Stimulated activated naive B cell treated with anti-CD40 and anti-IgM and Interleukin-4, amounts not matched to agents 10 μg/mL and 1 μg/mL and 100 μg/mL, for 72 hours (primary cell): ENCODE data around the gene DHX8.
A peak's percentile ranks its signal among the peaks of the same experiment; 100 is the strongest.
"Not testable (repeated sequence)": the region's sequence is repeated elsewhere in the genome, so short reads cannot be mapped to it uniquely, and the experiment has no call there.

Experiments used
- ATAC-seq, 2 donors: fragments of 150-1000 bp; cut with Tn5 transposase; replicated peaks; 2 replicates each; pipeline ENCODE4 v1.10.0; 2021; ENCODE audit warnings: moderate library complexity in 1 of 2
- DNase-seq: peaks from one replicate; pipeline ENCODE4 v3.0.0; 2021
- H3K27ac Mint-ChIP-seq: one replicate; pipeline ENCODE4 v1.8.0; 2022; ENCODE audit warnings: mild to moderate bottlenecking, mixed read lengths
- H3K27me3 Mint-ChIP-seq, 2 donors: one replicate each; pipeline ENCODE4 v1.8.0; 2022; ENCODE audit warnings: mixed read lengths in 2 of 2
- H3K36me3 Mint-ChIP-seq, 2 donors: one replicate each; pipeline ENCODE4 v1.8.0; 2022; ENCODE audit warnings: mixed read lengths in 2 of 2, mild to moderate bottlenecking in 1 of 2
- H3K4me1 Mint-ChIP-seq, 2 donors: one replicate each; pipeline ENCODE4 v1.8.0; 2022; ENCODE audit warnings: mixed read lengths in 2 of 2, mild to moderate bottlenecking in 1 of 2
- H3K4me3 Mint-ChIP-seq, 2 donors: one replicate each; pipeline ENCODE4 v1.8.0; 2022; ENCODE audit warnings: mild to moderate bottlenecking in 2 of 2, mixed read lengths in 2 of 2, moderate library complexity in 1 of 2
- H3K9me3 Mint-ChIP-seq, 2 donors: one replicate each; pipeline ENCODE4 v1.8.0; 2022; ENCODE audit warnings: mixed read lengths in 2 of 2, mild to moderate bottlenecking in 1 of 2

Gene DHX8

GRCh38 chr17:43483674-43484551 is at the start of gene DHX8:
DHX8 (plus strand) TSS chr17:43483975; CDS start chr17:43484038, 63 bp downstream.
- DNase-seq (peak; percentile 96), ATAC-seq (peak; percentile 97 to 98)
- Mint-ChIP-seq H3K4me1 (peaks cover 12 to 16% of the 10 kb centered on the region in 2 donors), H3K27me3 (no peaks in the 10 kb centered on the region), H3K27ac (peak within 1 kb of the TSS; percentile 100), H3K4me3 (peak within 1 kb of the TSS; percentile 94 to 100), H3K9me3 (no peaks in the 10 kb centered on the region), H3K36me3 (peaks cover 2 to 8% of the 10 kb centered on the region in 2 donors)

- Mint-ChIP-seq H3K36me3 (no peaks in the 10 kb centered on the region), H3K4me3 (no peak overlapping the region), H3K4me1 (peaks cover 0 to 1% of the 10 kb centered on the region in 2 donors), H3K27me3 (peaks cover 29 to 42% of the 10 kb centered on the region in 2 donors), H3K27ac (no peak overlapping the region), H3K9me3 (no peaks in the 10 kb centered on the region)
- ATAC-seq (no peak), DNase-seq (no peak)
These were observed 48.9 kb upstream of the DHX8 start for GRCh38 chr17:43434902-43435319.

- H3K4me3 Mint-ChIP-seq = no peak overlapping the region
These were observed 46.0 kb upstream of the DHX8 start for GRCh38 chr17:43437756-43438155.

GRCh38 chr17:43438626-43439025 is 45.1 kb upstream of the DHX8 start:
- ATAC-seq (no peak), DNase-seq (no peak)
- Mint-ChIP-seq H3K27me3 (peaks cover 14 to 32% of the 10 kb centered on the region in 2 donors), H3K27ac (no peak overlapping the region), H3K4me1 (no peaks in the 10 kb centered on the region), H3K9me3 (no peaks in the 10 kb centered on the region), H3K4me3 (no peak overlapping the region), H3K36me3 (no peaks in the 10 kb centered on the region)

More at GRCh38 chr17:43437756-43438155, 46.0 kb upstream of the DHX8 start:
- Mint-ChIP-seq H3K27ac (no peak overlapping the region), H3K27me3 (peaks cover 18 to 33% of the 10 kb centered on the region in 2 donors), H3K9me3 (no peaks in the 10 kb centered on the region), H3K36me3 (no peaks in the 10 kb centered on the region), H3K4me1 (no peaks in the 10 kb centered on the region)
- DNase-seq (no peak), ATAC-seq (no peak)

- H3K27me3 Mint-ChIP-seq = peaks cover 14 to 32% of the 10 kb centered on the region in 2 donors
- no peak overlapping the region for H3K27ac Mint-ChIP-seq
- no peak for ATAC-seq
- H3K4me1 Mint-ChIP-seq = no peaks in the 10 kb centered on the region
- H3K9me3 Mint-ChIP-seq = no peaks in the 10 kb centered on the region
- no peak overlapping the region for H3K4me3 Mint-ChIP-seq
- DNase-seq = no peak
- H3K36me3 Mint-ChIP-seq = no peaks in the 10 kb centered on the region
These were observed 44.7 kb upstream of the DHX8 start for GRCh38 chr17:43439041-43439440.

- no peak overlapping the region for H3K27ac Mint-ChIP-seq
- H3K27me3 Mint-ChIP-seq = peaks cover 10 to 17% of the 10 kb centered on the region in 2 donors
- H3K4me1 Mint-ChIP-seq = no peaks in the 10 kb centered on the region
- no peak overlapping the region for H3K4me3 Mint-ChIP-seq
- no peaks in the 10 kb centered on the region for H3K36me3 Mint-ChIP-seq
- no peaks in the 10 kb centered on the region for H3K9me3 Mint-ChIP-seq
- no peak for ATAC-seq
- DNase-seq = no peak
These were observed 41.1 kb upstream of the DHX8 start for GRCh38 chr17:43442711-43443110.

- Mint-ChIP-seq H3K4me1 (no peaks in the 10 kb centered on the region), H3K27ac (no peak overlapping the region)
These were observed 40.4 kb upstream of the DHX8 start for GRCh38 chr17:43443381-43443780.

GRCh38 chr17:43444223-43445008 is 39.4 kb upstream of the DHX8 start:
- DNase-seq (no peak), ATAC-seq (no peak)
- Mint-ChIP-seq H3K4me3 (no peak overlapping the region), H3K9me3 (no peaks in the 10 kb centered on the region), H3K27ac (no peak overlapping the region), H3K36me3 (no peaks in the 10 kb centered on the region), H3K27me3 (peaks cover 12 to 14% of the 10 kb centered on the region in 2 donors), H3K4me1 (no peaks in the 10 kb centered on the region)

More at GRCh38 chr17:43443381-43443780, 40.4 kb upstream of the DHX8 start:
- H3K36me3 Mint-ChIP-seq = no peaks in the 10 kb centered on the region
- ATAC-seq (no peak), DNase-seq (no peak)
- no peaks in the 10 kb centered on the region for H3K9me3 Mint-ChIP-seq
- H3K27me3 Mint-ChIP-seq = peaks cover 10 to 17% of the 10 kb centered on the region in 2 donors
- no peak overlapping the region for H3K4me3 Mint-ChIP-seq

- Mint-ChIP-seq H3K27me3 (peaks cover 12 to 14% of the 10 kb centered on the region in 2 donors), H3K9me3 (no peaks in the 10 kb centered on the region), H3K27ac (no peak overlapping the region), H3K4me1 (no peaks in the 10 kb centered on the region), H3K36me3 (no peaks in the 10 kb centered on the region), H3K4me3 (no peak overlapping the region)
- no peak for ATAC-seq
- no peak for DNase-seq
These were observed 38.7 kb upstream of the DHX8 start for GRCh38 chr17:43445009-43445589.

- DNase-seq = no peak
- Mint-ChIP-seq H3K4me3 (no peak overlapping the region), H3K4me1 (no peaks in the 10 kb centered on the region), H3K27me3 (peaks cover 12 to 14% of the 10 kb centered on the region in 2 donors), H3K9me3 (no peaks in the 10 kb centered on the region), H3K36me3 (no peaks in the 10 kb centered on the region), H3K27ac (no peak overlapping the region)
- no peak for ATAC-seq
These were observed 37.0 kb upstream of the DHX8 start for GRCh38 chr17:43446773-43447172.

GRCh38 chr17:43448720-43449469 is 34.9 kb upstream of the DHX8 start:
- H3K36me3 Mint-ChIP-seq = no peaks in the 10 kb centered on the region
- H3K27me3 Mint-ChIP-seq = peaks cover 8 to 20% of the 10 kb centered on the region in 2 donors
- H3K4me3 Mint-ChIP-seq = no peak overlapping the region
- H3K9me3 Mint-ChIP-seq = no peaks in the 10 kb centered on the region
- DNase-seq = no peak
- H3K27ac Mint-ChIP-seq = no peak overlapping the region
- ATAC-seq = no peak
- H3K4me1 Mint-ChIP-seq = no peaks in the 10 kb centered on the region

GRCh38 chr17:43449470-43450248 is 34.1 kb upstream of the DHX8 start:
- Mint-ChIP-seq H3K9me3 (no peaks in the 10 kb centered on the region), H3K4me1 (no peaks in the 10 kb centered on the region), H3K27me3 (peaks cover 3 to 17% of the 10 kb centered on the region in 2 donors), H3K27ac (no peak overlapping the region), H3K4me3 (no peak overlapping the region), H3K36me3 (no peaks in the 10 kb centered on the region)
- DNase-seq (no peak), ATAC-seq (no peak)

GRCh38 chr17:43450791-43451190 is 33.0 kb upstream of the DHX8 start:
- H3K9me3 Mint-ChIP-seq, H3K4me1 Mint-ChIP-seq, H3K4me3 Mint-ChIP-seq, H3K36me3 Mint-ChIP-seq, H3K27ac Mint-ChIP-seq, ATAC-seq, DNase-seq: not testable (repeated sequence)
- H3K27me3 Mint-ChIP-seq = peaks cover 5 to 18% of the 10 kb centered on the region in 2 donors
